ENCODE data around the gene DCXR.

The DCXR gene

DNA sequence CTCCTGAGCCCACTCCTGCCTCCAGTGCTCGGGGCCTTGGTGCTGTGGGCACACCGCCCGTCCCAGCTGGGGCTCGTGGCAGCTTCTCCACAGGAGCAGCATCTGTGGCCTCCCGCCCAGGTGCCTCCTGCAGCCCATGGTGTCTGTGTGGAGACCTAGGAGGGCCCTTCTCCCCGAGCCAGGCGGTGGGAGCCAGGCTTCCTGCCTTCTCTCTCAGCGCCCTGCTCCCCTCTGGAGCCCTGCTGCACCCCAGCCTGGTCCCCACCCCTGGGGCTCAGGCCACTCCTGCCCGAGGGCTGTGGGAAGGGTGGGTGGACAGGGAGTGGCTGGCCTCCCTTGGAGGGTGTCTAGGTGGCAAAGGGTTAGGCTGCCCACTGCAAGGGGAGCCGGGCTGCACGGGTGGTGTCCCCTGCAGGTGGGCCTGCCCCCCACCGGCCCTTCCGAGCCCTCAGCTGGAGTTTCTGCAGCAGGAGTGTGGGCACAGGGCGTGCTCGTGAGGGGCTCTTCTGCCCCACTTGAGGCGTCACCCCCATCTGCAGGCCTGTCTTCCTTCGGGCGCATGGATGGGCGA, 25.8 kb downstream of the DCXR start:
- DNase-seq (ENCODE audit: low spot score), result no peak

DNA sequence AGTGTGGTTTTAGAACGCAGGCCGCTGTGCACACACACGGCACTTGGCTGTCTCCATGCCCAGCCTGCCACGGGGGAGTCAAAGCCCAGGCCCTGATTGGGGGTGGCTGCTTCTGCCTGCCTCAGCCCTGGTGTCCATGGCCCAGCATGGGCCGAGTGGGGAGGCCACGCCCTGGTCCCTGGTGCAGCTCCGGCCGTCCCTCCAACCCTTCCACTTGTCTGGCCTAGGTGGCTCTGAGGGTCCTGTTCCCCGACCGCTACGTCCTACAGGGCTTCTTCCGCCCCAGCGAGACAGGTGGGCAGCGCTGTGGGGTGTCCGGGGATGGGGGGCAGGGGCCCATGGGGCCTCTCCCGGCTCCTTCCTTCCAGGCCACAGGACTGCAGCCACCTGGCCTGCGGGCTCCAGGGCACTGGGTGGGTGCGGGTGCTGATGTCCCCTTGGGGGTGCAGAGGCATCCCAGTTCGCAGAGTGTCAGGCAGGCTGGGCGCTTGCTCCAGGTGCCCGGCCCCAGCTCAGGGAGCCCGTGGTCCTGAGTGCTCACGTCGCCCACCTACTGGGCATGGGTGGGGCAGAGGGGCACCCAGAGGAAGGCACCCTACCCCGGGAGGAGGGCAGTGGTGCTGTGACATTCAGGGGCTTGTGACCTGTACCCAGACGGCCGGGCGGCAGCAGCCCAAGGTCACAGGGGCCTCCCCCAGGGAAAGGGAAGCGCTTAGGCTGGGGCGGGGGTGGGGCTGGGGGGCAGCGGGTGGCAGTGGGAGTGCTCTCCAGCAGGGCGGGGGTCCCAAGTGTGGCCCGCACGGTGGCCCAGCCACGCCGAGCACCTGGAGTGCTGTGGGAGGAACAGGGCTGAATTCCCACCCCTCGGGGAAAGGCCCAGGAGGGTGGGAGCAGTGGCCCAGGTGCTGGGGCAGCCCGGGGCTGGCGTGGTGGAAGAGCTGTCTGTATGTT, 26.6 kb downstream of the DCXR start:
- DNase-seq (ENCODE audit: low spot score), result no peak

DNA sequence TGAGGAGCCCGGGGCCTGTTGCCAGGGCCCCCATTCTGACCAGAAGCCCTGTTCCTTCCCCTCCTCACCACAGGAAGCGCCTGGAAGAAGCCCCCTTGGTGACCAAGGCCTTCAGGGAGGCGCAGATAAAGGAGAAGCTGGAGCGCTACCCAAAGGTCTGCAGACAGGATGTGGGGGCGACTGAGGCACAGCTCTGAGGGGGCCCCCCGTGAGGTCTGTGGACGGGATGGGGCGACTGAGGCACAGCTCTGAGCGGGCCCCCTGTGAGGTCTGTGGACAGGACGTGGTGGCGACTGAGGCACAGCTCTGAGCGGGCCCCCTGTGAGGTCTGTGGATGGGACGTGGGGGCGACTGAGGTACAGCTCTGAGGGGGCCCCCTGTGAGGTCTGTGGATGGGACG, 28.1 kb downstream of the DCXR start:
- no peak for DNase-seq (ENCODE audit: low spot score)

DNA sequence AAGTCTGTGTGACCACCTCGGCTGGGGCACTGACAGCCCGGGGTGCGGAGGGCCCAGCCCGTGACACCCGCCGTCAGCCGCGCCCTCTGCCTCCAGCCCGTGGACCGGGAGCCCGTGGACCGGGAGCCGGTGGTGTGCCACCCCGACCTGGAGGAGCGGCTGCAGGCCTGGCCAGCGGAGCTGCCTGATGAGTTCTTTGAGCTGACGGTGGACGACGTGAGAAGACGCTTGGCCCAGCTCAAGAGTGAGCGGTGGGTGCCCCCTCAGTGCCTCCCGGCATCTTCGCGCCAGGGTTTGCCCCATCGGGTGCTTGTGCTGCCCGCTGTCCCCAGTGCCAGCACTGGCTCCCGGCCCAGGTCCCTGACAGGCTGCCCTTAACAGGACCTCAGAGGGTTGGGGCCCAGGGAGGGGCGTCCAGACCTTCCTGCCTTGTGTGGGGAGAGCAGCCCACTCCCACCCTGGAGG, 28.5 kb downstream of the DCXR start:
- no peak for DNase-seq (ENCODE audit: low spot score)

DNA sequence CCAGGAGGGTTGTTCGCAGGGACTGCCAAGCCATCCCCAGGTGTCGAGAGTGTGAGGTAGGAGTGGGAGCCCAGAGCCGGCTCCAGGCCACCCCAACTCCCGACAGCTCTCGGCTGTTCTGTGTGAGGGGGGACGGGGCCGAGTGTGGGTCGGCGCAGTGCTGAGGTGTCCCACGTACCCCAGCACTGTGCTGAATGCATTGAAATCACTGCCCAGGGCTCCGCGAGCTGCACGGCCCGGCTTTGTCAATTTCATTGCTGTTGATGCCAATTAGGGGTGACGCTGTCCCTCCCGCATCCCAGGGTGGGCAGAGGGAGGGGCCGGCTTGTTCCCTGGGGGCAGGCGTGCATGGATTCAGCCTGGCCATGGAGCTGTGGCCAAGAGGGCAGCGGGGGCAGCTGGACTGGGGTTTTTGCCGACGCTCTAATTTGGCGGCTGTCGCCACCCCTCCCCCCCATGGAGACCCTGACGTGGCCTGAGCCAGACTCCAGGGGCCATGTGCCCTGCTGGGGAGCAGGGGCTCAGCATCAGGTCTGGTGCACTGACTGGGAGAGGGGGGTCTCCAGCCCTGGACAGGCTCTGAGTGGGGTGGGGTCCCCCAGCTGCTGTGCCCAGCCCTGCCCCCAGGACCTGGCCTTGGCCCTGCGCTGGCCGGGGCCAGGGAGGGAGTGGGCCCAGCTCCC, 29.1 kb downstream of the DCXR start:
- no peak for DNase-seq (ENCODE audit: low spot score)

DNA sequence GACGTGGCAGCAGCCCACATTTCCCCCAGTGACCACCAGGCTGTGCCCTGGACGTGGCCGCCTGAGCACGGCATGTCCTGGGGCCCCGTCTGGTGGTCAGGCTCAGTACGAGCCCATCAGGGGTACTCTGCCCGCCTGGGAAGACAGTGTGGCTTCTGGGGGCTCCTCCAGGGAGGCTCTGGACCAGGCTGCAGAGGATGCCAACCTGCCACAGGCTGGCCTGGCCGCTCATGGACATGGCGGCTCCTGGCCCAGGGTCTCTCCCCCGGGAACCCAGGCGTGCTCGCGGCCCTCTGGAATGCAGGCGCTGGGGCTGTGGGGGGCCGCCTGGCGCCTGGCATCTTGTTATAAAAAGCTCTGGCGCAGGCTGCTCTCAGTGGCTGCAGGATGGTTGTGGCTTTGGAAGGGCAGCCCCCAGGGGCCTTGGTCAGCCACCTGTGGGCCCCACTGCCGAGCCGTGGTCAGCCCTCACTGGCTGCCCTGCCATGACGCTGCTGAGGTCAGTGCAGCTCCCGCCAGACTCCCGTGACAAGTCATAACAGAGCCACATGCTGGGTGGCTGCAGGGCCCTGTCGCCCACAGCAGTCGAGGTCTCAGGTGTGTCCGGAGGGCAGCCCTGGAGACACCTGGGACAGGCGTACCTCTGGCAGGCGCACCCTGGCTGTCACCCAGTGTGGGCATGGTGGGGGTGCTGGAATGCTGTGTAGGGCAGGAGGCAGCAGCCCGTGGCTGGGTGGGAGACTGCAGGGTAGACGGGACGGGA, 29.8 kb downstream of the DCXR start:
- DNase-seq (ENCODE audit: low spot score), result no peak

DNA sequence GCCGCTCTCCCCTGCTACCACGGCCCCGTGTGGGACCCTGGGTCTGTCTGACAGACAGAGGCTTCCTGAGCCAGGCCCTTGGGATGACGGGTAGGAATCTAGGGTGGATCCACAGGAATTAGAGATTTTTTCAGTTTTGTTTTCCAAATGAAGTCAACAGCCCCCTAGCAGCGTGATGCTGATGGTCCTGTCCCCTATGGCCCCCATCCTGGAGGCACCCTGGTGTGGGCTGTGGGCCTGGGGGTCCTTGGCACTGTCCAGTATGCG, 30.3 kb downstream of the DCXR start:
- DNase-seq (ENCODE audit: low spot score), result no peak

DNA sequence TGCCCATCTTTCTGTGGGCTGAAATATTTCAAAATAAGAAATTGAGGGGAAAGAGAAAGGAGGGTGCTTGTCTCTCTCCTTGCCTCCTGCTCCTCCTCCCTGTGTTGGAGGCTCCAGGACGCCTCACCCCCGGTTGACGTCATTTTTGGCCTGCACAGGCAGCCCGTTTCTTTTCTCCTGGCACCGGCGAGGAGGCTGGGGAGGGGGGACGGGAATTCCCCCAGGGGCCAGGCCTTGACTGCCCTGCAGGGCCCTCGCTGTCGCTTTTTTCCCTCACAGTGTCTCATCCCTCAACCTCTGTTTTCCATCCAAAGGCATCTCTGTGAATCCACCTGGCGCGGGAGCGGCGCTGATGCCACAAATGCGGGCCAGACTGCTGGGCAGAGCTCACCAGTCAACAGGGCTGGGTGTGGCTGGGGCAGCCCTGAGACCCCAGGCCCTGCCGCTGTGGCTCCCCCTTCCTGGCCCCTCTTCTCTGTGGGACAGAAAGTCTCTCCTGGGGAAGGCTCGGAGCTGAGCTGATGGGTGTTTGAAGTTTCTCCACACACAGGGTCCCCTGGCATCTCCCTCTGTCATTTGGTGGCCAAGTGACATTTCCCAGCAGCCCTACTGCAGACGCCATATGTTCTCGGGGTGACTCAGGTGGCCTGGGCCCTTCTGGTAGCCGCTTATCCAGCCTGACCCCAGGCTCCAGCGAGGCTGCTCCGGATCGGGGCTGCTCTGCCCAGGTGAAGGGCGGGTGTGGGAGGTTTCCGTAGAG, 30.8 kb downstream of the DCXR start:
- DNase-seq (ENCODE audit: low spot score), result no peak

DNA sequence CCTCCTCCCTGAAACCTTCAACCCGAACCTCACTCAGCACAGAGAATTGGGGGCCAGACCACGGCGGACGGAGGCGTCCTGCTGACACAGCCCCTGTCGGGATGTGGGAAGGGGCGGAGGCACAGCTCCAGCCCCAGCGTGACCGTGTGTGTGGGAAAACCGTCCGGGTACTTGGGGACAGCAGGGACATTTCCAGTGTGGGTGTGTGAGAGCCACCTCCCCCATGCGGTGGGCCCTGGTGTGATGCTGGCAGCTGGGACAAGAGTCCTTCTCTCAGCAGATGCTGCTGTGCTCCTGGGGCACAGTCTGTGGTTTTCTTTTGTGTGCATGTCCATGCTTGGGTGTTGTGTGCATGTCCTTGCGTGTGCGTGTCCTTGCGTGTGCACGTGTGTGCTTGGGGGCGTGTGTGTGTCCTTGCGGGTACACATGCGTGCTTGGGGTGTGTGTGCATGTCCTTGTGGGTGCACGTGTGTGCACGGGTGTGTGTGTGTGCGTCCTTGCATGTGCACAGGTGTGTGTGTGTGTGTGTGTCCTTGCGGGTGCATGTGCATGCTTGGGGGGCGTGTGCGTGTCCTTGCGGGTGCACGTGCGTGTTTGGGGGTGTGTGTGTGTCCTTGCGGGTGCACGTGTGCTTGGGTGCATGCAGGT, 31.7 kb downstream of the DCXR start:
- DNase-seq (ENCODE audit: low spot score), result no peak

DNA sequence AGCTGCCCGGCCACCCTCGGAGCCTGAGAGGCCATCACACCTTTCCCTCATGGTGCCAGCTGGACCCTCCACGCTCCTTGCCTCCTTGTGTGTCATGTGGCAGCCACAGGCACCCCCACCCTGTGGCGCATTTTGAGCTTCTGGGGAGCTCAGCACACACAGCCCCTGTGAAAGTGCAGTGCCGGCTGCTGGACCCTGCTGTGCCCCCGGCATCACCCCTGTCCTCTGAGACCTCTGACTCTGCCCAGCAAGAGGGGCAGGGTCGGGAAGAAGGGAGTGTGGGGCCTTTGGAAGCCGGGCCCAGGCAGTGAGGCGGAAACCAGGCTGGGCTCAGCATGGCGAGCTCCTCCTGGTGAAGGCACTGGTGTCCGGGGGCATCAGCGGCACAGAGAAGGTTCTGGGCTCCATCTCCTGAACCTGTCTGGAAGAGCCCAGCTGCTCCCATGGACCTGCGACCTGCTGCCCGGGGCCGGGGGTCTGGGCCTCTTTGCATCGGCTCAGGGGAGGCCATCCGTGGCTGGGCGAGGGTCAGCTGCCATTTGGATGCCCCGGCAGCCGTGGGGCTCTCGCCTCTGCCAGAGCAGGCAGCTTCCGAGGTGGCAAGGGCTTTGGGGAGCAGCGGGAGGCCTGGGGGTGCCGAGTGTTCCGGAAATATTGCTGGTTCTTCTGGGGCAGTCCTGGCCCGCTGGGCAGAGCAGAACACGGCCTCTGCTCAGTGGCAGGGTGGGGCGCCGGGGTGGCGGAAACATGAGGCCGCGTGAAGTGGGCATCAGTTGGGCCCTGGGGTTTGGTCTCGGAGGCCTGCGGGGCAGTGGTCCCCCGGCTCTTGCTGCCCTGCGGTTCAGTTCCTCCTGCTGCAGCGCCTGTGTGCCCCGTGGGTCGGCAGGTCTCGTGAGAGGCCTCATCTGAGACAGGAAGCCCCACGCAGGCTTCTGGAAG, 32.7 kb downstream of the DCXR start:
- DNase-seq (ENCODE audit: low spot score), result no peak

DNA sequence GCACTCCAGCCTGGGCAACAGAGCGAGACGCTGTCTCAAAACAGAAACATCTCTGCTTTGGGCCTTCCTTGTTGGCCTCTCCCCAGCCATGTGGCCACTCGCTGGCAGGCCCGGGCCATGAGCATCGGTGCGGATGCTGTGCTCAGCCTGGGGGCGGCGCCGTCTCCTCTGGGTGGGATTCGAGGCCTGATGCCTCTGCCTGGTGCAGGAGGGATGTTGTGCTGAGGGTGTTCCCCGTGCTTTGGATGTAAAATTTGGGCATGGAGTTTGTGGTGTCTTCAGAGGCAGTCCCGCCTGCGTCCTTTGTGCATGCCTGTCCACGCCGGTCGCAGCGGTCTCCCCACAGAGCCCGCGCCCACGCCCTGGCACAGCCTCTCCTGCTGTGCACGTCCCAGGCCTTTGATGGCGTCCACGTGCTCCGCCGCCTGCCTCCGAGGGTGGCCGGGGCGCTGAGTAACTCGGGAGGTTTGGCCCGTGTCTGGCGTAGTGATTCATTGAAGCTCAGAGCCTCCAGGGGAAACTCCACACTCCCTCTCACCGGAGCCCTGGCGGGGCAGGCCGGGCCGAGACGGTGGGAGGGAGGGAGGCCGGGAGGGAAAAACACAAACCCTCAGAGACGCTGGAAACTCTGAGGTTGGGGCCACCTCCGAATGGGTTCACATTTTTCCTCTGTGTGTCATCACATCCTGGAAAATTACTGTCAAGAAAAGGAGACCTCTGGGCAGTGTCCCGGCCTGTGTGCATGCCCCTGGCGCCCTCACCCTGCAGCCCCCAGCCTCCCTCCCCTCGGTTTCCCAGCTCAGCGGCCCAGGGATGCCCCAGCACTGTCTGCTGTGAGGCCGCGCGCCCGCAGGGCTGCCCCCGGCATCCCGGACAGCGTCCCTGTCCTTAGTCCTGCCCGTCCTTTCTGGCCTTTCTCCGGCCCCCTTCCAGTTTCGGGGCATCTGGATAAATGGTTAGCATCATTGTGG, 33.8 kb downstream of the DCXR start:
- peak; percentile 82 for DNase-seq (ENCODE audit: low spot score)

DNA sequence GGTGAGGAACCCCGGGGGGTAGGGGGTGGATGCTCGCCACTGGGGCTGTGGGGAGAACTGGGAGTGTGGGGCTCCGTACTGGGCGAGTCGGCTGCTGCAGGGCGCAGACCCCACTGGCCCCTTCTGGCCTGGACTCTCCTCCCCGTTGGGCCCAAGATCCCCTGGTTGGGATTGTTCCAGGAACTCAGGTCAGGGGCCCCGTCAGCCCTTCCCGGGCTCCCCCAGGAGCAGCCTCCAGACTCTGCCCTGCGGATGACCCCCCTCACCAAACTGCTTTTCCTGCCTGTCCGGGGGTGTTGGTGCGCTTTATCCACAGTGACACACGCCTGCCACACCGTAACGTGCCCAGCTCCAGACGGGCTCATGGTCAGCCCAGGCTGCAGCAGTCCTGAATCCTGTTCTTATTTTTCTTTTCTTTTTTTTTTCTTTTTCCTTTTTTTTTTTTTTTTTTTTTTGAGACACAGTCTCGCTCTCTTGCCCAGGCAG, 35.9 kb downstream of the DCXR start:
- no peak for DNase-seq (ENCODE audit: low spot score)

DNA sequence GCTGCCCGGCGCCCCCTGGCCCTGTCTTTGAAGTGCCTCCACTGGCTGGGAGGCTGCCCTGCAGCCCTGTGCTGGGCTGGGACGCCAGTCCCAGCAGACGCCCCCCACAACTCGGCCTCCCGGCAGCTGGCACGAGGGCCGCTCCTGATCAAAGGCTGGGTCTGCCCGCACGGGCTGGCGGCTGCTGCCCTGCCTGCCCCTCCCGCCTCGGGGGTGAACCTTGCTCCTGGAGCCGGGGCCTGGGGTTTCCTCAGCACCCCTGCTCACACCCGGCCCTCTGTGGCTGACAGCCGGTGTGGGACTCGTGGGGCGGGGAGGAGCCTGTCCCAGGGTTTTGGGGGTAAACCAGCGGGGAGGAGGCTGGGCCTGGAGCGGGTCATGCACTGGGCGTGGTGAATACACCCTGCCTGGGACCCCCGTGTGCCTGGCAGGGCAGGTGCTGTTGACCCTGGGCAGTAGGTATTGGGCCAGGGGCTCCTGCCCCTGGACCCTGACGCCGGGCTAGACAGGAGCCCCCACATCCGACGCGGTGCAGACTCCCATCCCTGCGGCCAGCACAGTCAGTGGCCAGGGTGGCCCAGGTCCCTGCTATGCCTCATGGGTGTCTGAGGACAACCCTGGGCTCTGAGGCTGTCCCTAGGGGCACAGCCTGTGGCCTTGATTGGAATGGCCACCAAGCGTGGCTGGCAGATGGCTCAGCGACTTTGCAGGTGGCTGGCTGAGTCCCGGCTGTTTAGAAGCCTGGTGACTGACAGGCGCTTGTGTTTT, 36.5 kb downstream of the DCXR start:
- no peak for DNase-seq (ENCODE audit: low spot score)

DNA sequence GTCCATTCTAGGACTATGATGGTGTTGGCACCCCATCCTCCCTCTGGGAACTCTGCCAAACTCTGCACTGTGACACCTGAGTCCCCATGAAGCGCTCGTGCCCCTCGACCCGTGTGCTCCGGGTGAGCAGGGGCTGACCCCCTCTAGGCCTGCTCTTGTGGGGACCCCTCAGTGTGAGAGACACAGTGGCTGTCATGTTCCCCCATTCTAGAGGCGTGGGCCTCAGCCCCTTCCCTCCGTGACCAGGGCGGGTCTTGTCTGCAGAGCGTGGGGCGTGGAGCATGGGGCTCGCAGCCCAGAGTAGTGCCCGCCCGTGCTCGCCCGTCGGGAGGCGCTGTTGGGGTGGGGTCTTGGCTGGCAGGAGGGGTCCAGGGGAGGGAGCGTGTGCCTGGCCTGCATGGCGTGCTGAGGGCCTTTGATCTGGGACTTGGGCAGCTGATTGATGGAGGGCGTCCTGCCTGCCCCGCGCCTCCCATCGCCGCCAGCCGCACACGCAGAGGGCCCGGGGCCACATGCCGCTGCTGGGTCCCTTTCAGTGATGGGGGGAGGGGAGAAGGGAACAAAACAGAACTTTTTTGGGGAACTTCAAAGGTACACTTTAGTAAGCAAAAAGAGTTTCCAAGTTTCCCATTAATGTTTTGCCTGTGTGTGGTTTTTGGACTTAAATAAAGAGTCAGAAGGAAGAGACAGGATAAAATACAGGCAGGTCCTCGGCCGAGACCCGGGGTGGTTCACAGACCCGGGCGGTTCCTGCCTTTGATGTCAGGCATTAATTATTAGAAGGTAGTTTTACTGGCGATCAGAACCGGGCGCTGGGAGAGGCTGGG, 37.3 kb downstream of the DCXR start:
- DNase-seq (ENCODE audit: low spot score), result no peak

DNA sequence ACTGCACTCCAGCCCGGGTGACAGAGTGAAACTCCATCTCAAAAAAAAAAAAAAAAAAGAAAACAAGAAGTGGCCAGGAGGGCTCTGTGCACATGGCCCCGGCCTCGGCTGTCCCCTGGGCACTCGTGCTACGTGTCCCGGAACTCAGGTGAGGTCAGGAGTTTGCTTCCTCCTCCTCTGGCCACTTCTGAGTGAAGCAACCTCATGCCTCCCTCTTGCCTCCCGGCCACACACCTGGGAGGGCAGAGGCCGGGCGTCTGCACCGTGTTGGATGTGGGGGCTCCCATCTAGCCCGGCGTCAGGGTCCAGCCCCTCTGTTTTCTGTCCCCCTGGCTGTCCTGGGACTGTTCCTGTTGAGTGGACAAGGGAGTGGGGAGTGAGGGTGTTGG, 37.9 kb downstream of the DCXR start:
- no peak for DNase-seq (ENCODE audit: low spot score)

DNA sequence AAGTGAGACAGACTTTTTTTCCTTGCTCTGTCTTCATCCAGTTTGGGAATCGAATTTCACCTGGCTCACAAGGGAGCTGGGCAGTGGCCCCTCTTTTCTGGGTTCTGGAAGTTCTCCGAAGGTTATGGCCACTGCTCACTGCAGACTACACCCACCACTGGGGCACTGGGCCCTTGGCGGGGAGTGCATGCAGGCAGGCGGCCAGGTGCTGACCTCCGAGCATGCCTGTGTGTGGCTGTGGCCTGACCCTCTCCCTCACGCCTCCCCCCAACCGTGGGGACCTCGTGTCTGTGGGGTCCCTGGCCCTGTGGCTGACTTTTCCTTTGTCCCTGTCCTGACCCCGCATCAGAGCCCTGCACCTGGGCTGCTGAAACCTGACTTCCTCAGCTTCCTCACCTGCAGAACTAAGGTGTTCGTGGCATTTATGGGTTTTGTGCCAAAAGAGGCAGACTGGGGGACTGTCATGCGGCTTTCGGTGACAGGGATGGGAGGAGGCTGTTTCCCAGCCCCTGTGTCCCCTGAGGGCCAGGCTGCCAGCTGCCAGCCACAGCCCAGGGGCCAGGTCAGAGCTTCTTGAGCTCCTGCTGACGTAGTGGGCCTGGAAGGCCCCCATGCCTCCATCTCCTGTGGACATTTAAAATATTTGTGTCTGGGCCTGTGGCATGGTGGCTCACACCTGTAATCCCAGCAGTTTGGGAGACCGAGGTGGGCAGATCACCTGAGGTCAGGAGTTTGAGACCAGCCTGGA, 38.6 kb downstream of the DCXR start:
- DNase-seq (ENCODE audit: low spot score), result no peak
